ENCODE results near the gene C15orf40.
"Not testable (repeated sequence)": the region's sequence is repeated elsewhere in the genome, so short reads cannot be mapped to it uniquely, and the experiment has no call there.

C15orf40 gene

DNA sequence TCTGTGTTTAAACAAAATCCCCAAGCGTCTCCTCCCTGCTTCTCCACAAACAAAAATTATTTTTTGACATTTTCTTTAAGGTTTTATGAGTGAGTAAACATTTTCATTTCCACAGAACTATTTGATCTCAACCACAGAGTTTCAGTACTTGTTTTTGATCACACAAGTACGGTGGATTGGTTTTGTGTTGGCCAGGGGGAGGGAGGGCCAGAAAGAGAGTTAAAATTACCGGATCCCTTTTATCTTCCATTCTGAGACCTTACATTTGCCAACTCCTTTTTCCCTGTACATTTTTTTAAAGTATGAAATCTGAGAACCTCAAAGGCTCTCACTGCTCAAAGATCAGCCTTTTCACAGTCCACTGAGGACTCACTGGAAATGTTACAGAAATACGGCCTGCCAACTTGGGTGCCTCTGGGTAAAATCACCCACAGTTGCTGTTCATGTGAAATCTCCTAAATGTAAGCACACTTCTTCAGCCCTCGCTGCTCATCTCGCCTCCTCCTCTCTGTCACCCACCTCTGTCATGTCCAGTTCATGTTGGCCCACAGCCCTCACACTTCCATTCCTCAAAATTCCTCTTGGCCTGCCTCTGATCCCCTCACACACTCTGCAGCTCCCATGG, 60.6 kb downstream of the C15orf40 start:
- DNase-seq, result no peak

DNA sequence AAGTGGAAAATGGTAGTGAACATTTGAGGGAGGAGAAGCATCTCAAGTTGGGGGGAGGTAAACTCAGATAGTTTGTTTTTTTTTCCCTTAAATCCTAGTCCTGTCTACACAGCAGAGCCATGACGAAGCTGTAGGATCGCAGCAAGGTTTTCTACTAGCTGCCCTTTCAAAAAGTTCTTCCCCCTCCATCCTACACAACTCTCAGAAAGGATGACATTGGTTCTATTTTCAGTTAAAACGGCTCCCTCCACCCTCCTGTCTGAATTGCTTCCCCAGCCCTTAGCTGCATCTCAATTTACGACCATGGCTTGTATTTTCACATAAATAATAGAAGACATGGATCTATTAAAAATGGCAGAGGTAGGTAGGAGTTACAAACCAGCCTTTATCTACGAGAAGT, 61.1 kb downstream of the C15orf40 start:
- DNase-seq, result no peak

DNA sequence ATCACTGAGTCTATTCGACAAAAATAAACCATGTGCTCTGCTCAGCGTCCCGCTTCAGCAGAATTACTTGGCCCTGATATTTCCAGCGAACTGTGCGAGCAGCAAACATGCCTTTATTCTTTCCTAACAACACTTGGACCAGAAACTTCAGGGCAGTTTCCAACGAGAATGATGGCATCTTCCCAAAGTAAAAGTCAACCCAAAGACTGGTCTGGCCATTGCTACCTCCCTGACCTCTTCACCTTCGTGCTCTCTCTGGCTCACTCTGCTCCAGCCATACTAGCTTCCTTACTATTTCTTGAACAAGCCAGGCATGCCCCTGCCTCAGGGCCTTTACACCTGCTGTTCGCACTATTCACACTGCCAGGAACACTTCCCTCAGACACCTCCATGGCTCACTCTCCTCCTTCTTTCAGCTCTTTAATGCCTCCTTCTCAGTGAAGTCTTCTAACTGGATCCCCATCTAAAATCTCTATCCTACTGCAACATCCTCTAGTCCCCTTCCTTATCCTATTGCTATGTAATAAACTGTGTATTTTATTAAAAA, 65.2 kb downstream of the C15orf40 start:
- DNase-seq, result no peak

DNA sequence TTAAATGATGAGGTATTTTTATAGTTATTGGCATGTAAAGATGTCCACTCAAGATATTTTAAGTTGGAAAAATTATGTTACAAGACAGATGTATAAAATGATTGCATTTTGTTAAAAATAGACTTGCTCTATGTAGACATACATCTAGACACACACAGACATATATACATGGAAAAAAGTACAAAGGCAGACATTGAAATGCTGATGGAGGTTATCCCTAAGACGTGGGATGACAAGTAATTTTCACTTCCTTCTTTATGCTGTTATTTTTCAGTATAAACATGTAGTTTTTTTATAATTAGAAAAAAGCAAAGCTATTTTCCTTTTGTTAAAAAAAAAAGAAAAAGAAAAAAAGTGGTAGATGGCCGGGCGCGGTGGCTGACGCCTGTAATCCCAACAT, 66.1 kb downstream of the C15orf40 start:
- no peak for DNase-seq

DNA sequence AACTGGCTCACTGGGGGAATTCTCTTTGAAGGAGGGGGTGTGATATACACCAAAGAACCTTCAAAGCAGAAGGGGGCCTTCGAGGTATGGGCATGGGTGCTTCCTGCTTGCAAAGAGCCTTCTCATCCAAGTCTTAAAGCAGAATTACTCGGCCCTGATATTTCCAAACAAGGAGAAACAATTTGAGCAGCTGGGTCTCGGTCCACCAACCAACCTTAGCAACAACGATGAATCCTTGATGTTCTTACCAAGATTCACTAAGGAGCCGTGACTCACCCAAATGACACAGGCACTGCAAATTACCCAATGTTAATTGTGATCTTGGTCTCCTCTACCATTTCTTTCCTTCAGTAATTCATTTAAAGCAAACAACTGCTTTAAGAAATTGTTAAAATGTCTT, 66.6 kb downstream of the C15orf40 start:
- no peak for DNase-seq

DNA sequence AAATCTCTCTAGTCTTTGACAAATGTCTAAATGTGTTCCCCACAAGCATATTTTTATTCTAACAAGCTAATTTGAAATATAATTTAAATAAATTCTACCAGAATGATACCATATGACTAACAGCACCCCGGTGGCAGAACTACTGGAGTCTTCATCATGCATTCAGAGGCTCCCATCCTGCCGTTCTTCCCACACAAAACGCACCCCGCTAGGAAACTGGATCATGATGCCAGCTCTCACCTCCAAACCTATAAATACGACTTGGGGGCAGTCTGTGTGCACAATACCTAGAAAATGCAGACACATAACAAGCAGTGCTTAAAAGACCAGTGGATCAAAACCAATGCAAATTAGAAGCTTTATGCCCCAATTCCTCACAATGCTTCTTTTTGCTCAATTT, 67.4 kb downstream of the C15orf40 start:
- DNase-seq, result no peak

DNA sequence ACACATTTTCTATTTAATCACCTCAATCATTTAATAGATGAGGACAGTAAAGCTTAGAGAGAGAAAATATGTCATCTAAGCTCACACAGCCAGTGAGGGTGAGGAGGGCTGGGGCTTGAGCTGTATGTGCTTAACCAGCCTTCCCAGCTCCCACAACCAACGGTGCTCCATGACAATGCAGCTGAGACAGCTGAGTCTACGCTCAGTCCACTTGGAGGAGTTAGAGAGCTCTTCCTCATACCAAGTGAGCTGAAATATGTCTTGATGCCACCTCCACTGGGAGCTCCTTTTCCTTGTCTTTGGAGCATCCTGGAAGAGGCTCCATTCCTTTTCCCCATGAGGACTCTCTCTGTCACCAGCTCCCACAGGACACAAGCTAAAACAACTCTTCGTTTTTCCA, 68.3 kb downstream of the C15orf40 start:
- no peak for DNase-seq

DNA sequence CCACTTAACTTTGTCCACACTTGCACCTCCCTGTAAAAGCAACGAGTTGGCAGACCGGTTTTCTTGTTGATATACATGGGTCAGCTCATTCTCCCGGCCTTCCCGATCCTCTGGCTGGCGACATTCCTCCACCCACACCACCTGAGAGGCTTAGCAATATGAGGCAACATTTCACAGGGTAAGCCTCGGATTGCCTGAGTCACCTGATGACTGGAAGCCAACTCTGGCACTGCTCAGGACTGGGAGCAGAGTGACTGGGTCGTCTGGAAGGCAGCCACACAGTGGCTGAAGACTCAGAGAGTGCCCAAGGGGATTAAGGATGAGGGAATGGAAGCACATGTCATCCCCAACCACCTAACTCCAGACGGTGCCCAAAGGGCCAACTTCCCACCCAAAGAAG, 68.7 kb downstream of the C15orf40 start:
- DNase-seq, result no peak

DNA sequence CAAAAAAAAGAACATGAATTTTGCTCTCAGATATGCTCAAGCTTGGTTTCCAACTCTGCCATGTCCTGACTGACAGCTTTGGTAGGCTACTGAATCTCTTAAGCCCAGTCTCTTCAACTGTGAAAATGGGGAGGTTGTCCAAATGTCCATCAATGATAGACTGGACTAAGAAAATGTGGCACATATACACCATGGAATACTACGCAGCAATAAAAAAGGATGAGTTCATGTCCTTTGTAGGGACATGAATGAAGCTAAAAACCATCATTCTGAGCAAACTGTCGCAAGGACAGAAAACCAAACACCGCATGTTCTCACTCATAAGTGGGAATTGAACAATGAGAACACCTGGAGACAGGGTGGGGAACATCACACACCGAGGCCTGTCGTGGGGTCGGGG, 71.8 kb downstream of the C15orf40 start:
- DNase-seq, result not testable (repeated sequence)
